CMK (cell line): ENCODE data around the gene MYL6B.
"Not testable (repeated sequence)": the region's sequence is repeated elsewhere in the genome, so short reads cannot be mapped to it uniquely, and the experiment has no call there.

Source experiments
- DNase-seq: peaks from one replicate; pipeline ENCODE4 v3.0.0-alpha.2; 2010; ENCODE audit warnings: low read depth

MYL6B gene

GRCh38 chr12:56152132-56152755 lies at the start of gene MYL6B:
MYL6B (plus strand) TSS chr12:56152587; CDS start chr12:56153919, 1,332 bp downstream.
- DNase-seq, result peak; percentile 64

- no peak for DNase-seq
Observed at GRCh38 chr12:56102683-56103065, 49.7 kb upstream of the MYL6B start.

- no peak for DNase-seq
Observed at GRCh38 chr12:56103066-56103711, 49.2 kb upstream of the MYL6B start.

- DNase-seq, result no peak
Observed at GRCh38 chr12:56103823-56104108, 48.6 kb upstream of the MYL6B start.

GRCh38 chr12:56104109-56104814 lies 48.1 kb upstream of the MYL6B start, which contains the start of gene PA2G4:
PA2G4 (plus strand) TSS chr12:56104559; CDS start chr12:56104738, 179 bp downstream.
- peak; percentile 95 for DNase-seq

- DNase-seq, result no peak
Observed at GRCh38 chr12:56104815-56105608, 47.4 kb upstream of the MYL6B start.

GRCh38 chr12:56105609-56105902 lies 46.8 kb upstream of the MYL6B start:
- no peak for DNase-seq

GRCh38 chr12:56107242-56107641 lies 45.1 kb upstream of the MYL6B start:
- DNase-seq, result no peak

- no peak for DNase-seq
Observed at GRCh38 chr12:56110571-56110970, 41.8 kb upstream of the MYL6B start.

GRCh38 chr12:56114084-56114483 lies 38.3 kb upstream of the MYL6B start:
- no peak for DNase-seq

- no peak for DNase-seq
Observed at GRCh38 chr12:56115329-56115728, 37.1 kb upstream of the MYL6B start.

GRCh38 chr12:56116267-56117081 lies 35.9 kb upstream of the MYL6B start, which contains the start of gene RPL41:
RPL41 (plus strand) TSS chr12:56116633.
- peak; percentile 83 for DNase-seq

GRCh38 chr12:56117082-56117706 lies 35.2 kb upstream of the MYL6B start:
- DNase-seq, result not testable (repeated sequence)

GRCh38 chr12:56117778-56118687 lies 34.4 kb upstream of the MYL6B start, which contains the start of gene ZC3H10:
ZC3H10 (plus strand) TSS chr12:56118266; CDS start chr12:56120563, 2,297 bp downstream.
- peak; percentile 97 for DNase-seq

- no peak for DNase-seq
Observed at GRCh38 chr12:56118688-56119357, 33.6 kb upstream of the MYL6B start.

- no peak for DNase-seq
Observed at GRCh38 chr12:56119361-56119796, 33.0 kb upstream of the MYL6B start.

- DNase-seq, result no peak
Observed at GRCh38 chr12:56120158-56120846, 32.1 kb upstream of the MYL6B start.

GRCh38 chr12:56121204-56121870 lies 31.1 kb upstream of the MYL6B start:
- no peak for DNase-seq
